Bronchial epithelial cell (primary cell): ENCODE data around the gene LRRC19. TPM values are rescaled to one million over a fixed set of nuclear protein-coding genes. Genes with fewer than 3 reads are reported as not detected.
A peak's percentile ranks its signal among the peaks of the same experiment; 100 is the strongest.

Experiments
- DNase-seq: peaks from one replicate; pipeline ENCODE4 v3.0.0-alpha.2; 2010; ENCODE audit warnings: low read depth
- FAIRE-seq: peaks from 2 replicates; lab custom pipeline; 2011; peaks lifted over from hg19 to GRCh38; lab: Jason Lieb, UNC
- H3K27me3 ChIP-seq: 2 replicates; pipeline ENCODE4 v1.5.1; 2011; ENCODE audit warnings: low read length; ENCODE audit not compliant: control insufficient read depth, insufficient read depth
- H3K36me3 ChIP-seq: 2 replicates; pipeline ENCODE4 v1.5.1; 2011; ENCODE audit warnings: low read length; ENCODE audit not compliant: control insufficient read depth, insufficient read depth
- H3K4me3 ChIP-seq: 2 replicates; pipeline ENCODE4 v1.5.1; 2011; ENCODE audit warnings: mild to moderate bottlenecking, low read depth, low read length, control low read depth
- total RNA-seq: library from RNA; depleted of rRNA; stranded (reverse); fragments of >200 nt; gene quantifications from 2 replicates; pipeline ENCODE4 v1.2.1, GENCODE V29; 2014
- TF ChIP-seq, protein P1 (sequence below): IDR thresholded peaks from 2 replicates; pipeline ENCODE4 v1.5.1; 2011; ENCODE audit warnings: mild to moderate bottlenecking, moderate library complexity, low read length, control low read depth, inconsistent platforms; ENCODE audit not compliant: insufficient read depth, severe bottlenecking

LRRC19 gene
- total RNA-seq, 1 donor from 2014 or later: not detected

DNA sequence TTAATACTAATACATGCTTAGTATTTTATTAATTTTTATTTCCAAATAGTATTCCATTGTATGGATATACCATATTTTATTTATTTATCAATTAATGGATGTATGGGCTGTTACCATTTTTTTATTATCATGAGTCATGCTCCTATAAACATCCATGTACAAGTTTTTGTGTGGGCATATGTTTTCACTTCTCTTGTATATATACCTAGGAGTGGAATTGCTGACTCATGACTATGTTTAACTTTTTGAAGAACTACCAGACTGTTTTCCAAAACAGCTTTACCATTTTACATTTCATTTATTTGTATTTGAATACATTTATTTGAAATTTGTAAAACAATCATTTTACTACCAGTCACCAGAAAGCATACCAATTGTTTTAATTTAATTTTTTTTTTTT, 14.1 kb upstream of the LRRC19 start:
- Histone ChIP-seq H3K4me3 (no peak overlapping the region), H3K27me3 (no peaks in the 10 kb centered on the region), H3K36me3 (no peaks in the 10 kb centered on the region)
- TF ChIP-seq, protein P1, sequence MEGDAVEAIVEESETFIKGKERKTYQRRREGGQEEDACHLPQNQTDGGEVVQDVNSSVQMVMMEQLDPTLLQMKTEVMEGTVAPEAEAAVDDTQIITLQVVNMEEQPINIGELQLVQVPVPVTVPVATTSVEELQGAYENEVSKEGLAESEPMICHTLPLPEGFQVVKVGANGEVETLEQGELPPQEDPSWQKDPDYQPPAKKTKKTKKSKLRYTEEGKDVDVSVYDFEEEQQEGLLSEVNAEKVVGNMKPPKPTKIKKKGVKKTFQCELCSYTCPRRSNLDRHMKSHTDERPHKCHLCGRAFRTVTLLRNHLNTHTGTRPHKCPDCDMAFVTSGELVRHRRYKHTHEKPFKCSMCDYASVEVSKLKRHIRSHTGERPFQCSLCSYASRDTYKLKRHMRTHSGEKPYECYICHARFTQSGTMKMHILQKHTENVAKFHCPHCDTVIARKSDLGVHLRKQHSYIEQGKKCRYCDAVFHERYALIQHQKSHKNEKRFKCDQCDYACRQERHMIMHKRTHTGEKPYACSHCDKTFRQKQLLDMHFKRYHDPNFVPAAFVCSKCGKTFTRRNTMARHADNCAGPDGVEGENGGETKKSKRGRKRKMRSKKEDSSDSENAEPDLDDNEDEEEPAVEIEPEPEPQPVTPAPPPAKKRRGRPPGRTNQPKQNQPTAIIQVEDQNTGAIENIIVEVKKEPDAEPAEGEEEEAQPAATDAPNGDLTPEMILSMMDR: no peak
- DNase-seq (peak; percentile 64), FAIRE-seq (no peak)

DNA sequence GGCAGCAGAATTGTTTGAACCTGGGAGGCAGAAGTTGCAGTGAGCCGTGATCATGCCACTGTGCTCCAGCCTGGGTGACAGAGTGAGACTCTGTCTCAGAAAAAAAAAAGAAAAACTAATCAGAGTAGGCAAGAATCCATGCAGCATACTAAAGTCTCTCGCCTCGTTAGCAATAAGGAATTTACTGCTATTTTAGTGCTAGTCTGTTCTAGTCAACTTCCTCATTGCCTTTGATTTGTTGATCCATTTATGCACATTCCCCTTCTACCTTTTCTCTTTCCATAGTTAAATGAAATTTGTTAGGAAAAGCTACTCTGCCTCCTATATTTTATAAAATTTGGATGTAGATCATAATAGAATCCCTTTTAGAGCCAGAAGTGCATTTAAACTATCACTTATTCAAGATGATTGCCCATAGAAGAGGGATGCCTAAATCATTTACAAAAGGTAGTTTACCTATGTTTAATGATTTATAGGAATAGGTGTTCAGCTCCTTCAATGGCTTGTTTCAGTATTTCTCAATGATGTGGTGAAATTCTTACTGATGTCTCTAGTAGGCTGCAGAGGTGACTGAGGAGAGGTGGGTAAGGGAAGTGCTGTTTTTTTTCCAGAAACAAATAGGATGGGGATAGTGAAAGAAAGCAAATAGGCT, 1.9 kb downstream of the LRRC19 start:
- H3K4me3 ChIP-seq: no peak overlapping the region
- FAIRE-seq (no peak), DNase-seq (no peak)
- H3K27me3 ChIP-seq: no peaks in the 10 kb centered on the region
- TF ChIP-seq, protein P1: no peak
- H3K36me3 ChIP-seq: no peaks in the 10 kb centered on the region

DNA sequence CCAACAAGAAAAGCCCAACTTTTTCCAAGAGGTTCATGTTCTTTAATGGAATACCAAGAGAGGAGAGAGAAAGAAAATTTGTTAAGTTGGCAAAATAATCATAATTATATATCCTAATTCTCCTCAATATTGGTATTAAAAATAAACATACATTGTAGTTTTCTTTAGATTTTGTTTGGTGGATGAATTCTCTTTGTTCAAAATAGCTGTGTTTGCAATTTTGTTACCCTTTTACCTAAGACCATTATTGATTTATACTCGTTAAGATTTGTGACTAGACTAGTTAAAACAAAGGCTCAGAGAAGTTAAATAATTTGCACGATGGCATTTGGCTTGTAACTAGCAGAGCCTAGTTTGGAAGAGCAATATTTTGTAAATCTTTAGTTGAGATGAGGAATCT, 9.7 kb downstream of the LRRC19 start:
- DNase-seq: no peak
- TF ChIP-seq, protein P1: no peak
- no peak for FAIRE-seq
- no peaks in the 10 kb centered on the region for H3K36me3 ChIP-seq
- no peaks in the 10 kb centered on the region for H3K27me3 ChIP-seq
- H3K4me3 ChIP-seq: no peak overlapping the region

DNA sequence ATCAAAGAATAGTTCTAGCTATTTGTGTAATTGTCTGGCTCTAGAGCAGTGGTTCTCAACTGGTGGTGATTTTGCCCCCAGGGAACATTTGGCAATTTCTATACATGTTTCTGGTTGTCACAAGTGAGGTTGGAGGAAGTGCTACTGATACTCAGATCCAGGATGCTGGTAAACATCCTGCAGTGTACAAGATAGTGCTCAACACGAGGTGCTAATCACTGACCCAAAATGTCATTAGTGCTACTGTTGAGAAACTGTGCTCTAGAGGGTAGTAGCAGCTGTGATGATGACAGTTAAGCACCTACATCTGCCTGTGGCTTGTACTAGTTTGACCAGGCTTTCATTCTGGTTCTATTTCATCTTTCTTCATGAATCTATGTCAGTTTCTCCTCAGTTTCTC, 22.1 kb downstream of the LRRC19 start:
- DNase-seq (no peak), FAIRE-seq (no peak)
- no peaks in the 10 kb centered on the region for H3K36me3 ChIP-seq
- no peak overlapping the region for H3K4me3 ChIP-seq
- H3K27me3 ChIP-seq: no peaks in the 10 kb centered on the region
- TF ChIP-seq, protein P1: no peak

DNA sequence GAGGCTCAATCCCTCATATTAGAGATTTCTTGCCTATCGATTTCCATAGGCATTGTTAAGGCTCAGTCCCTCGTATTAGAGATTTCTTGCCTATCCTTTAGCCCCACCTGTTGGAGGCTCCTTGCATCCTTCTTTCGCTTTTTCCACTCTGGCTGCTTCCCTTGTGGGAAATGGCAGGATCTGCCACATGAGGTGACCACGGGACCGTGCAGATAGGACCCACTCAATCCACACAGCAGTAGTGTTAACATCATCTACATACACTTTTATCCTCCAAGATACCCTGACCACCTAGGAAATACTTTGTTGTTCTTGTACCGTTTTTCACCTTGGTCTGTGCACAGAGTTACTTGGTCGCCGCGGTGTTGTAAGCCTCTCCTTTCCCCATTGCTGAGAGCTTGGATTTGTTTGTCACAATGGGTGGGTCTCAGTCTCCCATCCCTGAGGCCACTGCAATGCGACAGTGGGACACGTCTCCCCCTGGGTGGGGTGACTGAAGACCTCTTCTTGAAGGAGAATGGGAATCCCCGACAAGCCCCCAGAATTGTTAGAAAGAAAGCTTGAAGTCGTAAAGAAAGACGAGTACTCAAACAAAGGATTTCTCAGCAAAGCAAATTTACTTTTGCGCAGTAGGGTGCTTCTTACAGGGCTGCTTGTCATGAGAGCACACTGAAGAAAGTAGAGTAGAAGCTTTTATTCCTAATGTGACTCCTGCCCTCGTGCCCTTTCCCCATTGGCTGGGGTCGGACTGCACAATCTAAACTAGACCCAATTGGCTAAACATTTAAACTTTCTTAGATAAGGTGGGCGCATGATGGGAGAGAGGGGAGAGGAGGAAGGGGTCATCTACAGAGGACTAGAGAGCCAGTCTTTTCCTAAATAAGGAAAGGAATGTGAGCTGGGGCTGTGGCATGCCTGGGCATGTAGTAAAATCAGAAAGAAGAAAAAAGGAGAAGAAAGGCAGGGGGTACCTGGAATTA, 29.5 kb downstream of the LRRC19 start:
- Histone ChIP-seq H3K4me3 (no peak overlapping the region), H3K27me3 (no peaks in the 10 kb centered on the region), H3K36me3 (no peaks in the 10 kb centered on the region)
- FAIRE-seq: peak; percentile 43
- TF ChIP-seq, protein P1: peak; percentile 33
- peak; percentile 42 for DNase-seq
